Measurements from ENCODE around the gene EEF1AKMT1. TPM values are rescaled to one million over a fixed set of nuclear protein-coding genes. Genes with fewer than 3 reads are reported as not detected.

Gene EEF1AKMT1
- total RNA-seq (2014; rRNA removed; shearing (Covaris generic)), result 8.8 and 9.1 TPM in 2 replicates

GRCh38 chr13:20773194-20774080, at the start of gene EEF1AKMT1:
Gene EEF1AKMT1, minus strand, starts transcription at chr13:20773961. Its CDS starts 16,363 bp downstream, at chr13:20757598.
- peak; percentile 99 for DNase-seq (ENCODE audit: low spot score)

- no peak for DNase-seq (ENCODE audit: low spot score)
These were observed 49.3 kb upstream of the EEF1AKMT1 start for GRCh38 chr13:20823071-20823470.

- no peak for DNase-seq (ENCODE audit: low spot score)
These were observed 48.6 kb upstream of the EEF1AKMT1 start for GRCh38 chr13:20822406-20822805.

- DNase-seq (ENCODE audit: low spot score), result no peak
These were observed 46.0 kb upstream of the EEF1AKMT1 start for GRCh38 chr13:20819715-20820114.

GRCh38 chr13:20815464-20815863, 41.7 kb upstream of the EEF1AKMT1 start:
- no peak for DNase-seq (ENCODE audit: low spot score)

- DNase-seq (ENCODE audit: low spot score), result no peak
These were observed 40.6 kb upstream of the EEF1AKMT1 start for GRCh38 chr13:20814224-20814910.

GRCh38 chr13:20812890-20813289, 39.1 kb upstream of the EEF1AKMT1 start:
- DNase-seq (ENCODE audit: low spot score), result no peak

- DNase-seq (ENCODE audit: low spot score), result no peak
These were observed 37.0 kb upstream of the EEF1AKMT1 start for GRCh38 chr13:20810808-20811207.

- no peak for DNase-seq (ENCODE audit: low spot score)
These were observed 35.1 kb upstream of the EEF1AKMT1 start for GRCh38 chr13:20808874-20809273.

GRCh38 chr13:20803180-20803965, 29.6 kb upstream of the EEF1AKMT1 start:
- DNase-seq (ENCODE audit: low spot score), result no peak

GRCh38 chr13:20801707-20802106, 27.9 kb upstream of the EEF1AKMT1 start:
- no peak for DNase-seq (ENCODE audit: low spot score)

- DNase-seq (ENCODE audit: low spot score), result no peak
These were observed 26.1 kb upstream of the EEF1AKMT1 start for GRCh38 chr13:20799726-20800416.

GRCh38 chr13:20798027-20798426, 24.3 kb upstream of the EEF1AKMT1 start:
- DNase-seq (ENCODE audit: low spot score), result no peak

GRCh38 chr13:20796791-20797508, 23.2 kb upstream of the EEF1AKMT1 start:
- no peak for DNase-seq (ENCODE audit: low spot score)

- no peak for DNase-seq (ENCODE audit: low spot score)
These were observed 15.9 kb upstream of the EEF1AKMT1 start for GRCh38 chr13:20789665-20790064.

GRCh38 chr13:20788312-20788711, 14.6 kb upstream of the EEF1AKMT1 start:
- no peak for DNase-seq (ENCODE audit: low spot score)

- DNase-seq (ENCODE audit: low spot score), result no peak
These were observed 13.4 kb upstream of the EEF1AKMT1 start for GRCh38 chr13:20787180-20787579.

GRCh38 chr13:20782116-20782708, 8.5 kb upstream of the EEF1AKMT1 start:
- no peak for DNase-seq (ENCODE audit: low spot score)

- no peak for DNase-seq (ENCODE audit: low spot score)
These were observed 6.6 kb upstream of the EEF1AKMT1 start for GRCh38 chr13:20780317-20780716.

GRCh38 chr13:20779405-20779804, 5.6 kb upstream of the EEF1AKMT1 start:
- no peak for DNase-seq (ENCODE audit: low spot score)

Data from HT-29 (cell line).